Activated CD8-positive, alpha-beta memory T cell treated with anti-CD3 and anti-CD28 coated beads, Interleukin-2, amount 50 U/mL, for 24 hours (primary cell): ENCODE data around the gene ACAT2.
"Not testable (repeated sequence)": the region's sequence is repeated elsewhere in the genome, so short reads cannot be mapped to it uniquely, and the experiment has no call there.

Source experiments
- DNase-seq: peaks from one replicate; pipeline ENCODE4 v3.0.0-alpha.2; 2020; ENCODE audit errors: extremely low read depth

ACAT2 gene

DNA sequence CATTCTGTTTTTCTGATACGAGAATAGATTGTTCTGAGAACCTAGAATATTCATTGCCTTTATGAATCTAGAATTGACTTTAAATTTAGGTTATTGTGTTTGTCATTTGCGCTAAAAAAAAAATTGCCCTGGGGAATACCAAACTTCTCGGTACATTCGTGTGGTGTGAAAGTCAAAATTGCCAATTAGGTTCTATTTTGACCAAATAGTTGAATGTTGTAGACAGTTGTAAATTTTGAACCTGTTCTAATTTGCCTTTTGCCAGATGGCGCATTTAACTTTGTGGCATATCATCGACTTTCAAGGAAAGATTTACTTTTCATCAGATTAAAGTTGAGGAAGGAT, 31.5 kb upstream of the ACAT2 start:
- no peak for DNase-seq

DNA sequence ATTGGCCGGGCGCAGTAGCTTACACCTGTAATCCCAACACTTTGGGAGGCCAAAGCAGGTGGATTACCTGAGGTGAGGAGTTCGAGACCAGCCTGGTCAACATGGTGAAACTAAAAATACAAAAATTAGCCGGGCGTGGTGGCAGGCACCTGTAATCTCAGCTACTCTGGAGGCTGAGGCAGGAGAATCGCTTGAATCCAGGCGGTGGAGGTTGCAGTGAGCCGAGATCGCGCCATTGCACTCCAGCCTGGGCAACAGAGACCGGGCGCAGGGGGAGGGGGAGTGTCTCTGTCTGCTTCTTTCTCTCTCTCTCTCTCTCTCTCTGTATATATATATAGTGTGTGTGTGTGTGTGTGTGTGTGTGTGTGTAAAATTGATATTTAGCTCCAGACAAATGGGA, 29.3 kb upstream of the ACAT2 start:
- not testable (repeated sequence) for DNase-seq

GRCh38 chr6:159733395-159733794, 28.4 kb upstream of the ACAT2 start:
- not testable (repeated sequence) for DNase-seq

- DNase-seq, result no peak
Measured at GRCh38 chr6:159736908-159737307, 24.9 kb upstream of the ACAT2 start.

DNA sequence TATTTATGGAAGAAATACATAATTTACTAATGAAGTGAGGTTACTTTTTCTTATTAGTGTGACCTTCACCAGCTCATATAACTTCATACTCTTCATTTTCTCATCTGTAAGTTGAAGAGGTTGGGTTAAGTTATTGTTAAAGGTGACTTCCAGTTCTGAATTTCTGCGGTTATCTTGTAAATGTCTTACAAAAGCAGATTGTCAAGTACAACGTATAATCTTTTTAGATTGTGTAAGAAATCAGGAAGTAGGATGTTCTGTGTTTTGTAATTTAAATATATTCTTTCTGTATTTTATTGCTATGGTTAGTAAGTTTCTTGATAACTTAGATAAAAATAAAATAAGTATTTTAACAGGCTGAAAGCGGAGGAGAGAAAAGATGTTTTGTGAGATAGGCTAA, 22.5 kb upstream of the ACAT2 start:
- no peak for DNase-seq

DNA sequence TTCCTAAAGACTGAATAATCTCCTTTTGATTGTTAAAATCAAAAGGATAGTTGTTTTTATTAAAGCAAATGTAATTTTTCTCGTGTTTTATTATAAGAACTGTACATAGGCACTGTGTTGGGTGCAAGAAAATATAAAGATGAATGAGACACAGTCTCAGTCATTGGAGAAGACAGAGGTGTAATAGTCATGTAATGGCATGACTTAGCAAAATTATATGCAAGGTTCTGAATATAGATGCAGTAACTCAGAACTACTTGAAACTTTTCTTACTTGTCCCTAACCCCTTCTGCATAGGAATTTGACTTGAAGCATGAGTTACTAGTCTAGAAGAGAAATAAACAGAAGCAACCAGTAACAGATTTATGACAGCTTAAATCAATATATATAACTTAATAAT, 19.7 kb upstream of the ACAT2 start:
- no peak for DNase-seq

- DNase-seq, result no peak
Measured at GRCh38 chr6:159745081-159745480, 16.8 kb upstream of the ACAT2 start.

DNA sequence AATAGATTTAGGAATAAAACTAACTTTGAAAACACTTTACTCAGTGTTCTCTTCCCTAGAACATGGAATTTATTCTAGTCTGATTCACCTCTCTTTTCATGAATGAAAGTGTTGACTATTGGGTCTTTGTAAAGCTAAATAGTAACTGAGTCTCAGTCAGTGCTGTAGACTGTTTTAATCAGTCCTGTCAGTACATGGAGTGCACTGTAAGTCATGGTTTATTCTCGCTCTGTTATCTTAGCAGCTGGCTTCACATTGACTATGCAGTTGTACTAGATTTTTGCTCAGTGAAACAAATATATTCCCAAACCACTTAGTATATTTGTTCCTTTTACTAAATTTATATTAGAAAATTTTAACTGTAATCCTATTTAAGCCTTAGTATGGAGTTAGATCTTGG, 15.1 kb upstream of the ACAT2 start:
- no peak for DNase-seq

- DNase-seq, result not testable (repeated sequence)
Measured at GRCh38 chr6:159748127-159748526, 13.7 kb upstream of the ACAT2 start.

DNA sequence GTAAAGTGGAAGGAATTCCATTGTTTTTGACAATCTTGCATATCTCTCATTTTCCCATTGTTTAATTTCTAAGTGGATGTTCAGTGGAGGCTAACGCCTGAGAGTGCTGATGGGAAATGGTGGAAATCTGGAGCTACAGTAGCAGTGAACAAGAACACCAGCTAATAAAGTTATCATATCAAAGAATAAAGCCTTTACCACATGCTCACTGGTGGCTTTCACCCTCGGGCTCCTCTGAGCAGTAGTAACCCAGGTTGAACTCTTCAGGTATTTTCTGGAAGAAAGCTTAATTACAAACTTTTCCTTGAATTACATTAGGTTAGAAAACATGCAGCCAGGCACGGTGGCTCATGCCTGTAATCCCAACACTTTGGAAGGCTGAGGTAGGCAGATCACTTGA, 10.4 kb upstream of the ACAT2 start:
- no peak for DNase-seq

- no peak for DNase-seq
Measured at GRCh38 chr6:159753081-159753872, 8.6 kb upstream of the ACAT2 start.

- no peak for DNase-seq
Measured at GRCh38 chr6:159754401-159754800, 7.4 kb upstream of the ACAT2 start.

GRCh38 chr6:159754959-159755914, 6.6 kb upstream of the ACAT2 start:
- DNase-seq, result no peak

GRCh38 chr6:159756508-159756907, 5.3 kb upstream of the ACAT2 start:
- DNase-seq, result no peak

DNA sequence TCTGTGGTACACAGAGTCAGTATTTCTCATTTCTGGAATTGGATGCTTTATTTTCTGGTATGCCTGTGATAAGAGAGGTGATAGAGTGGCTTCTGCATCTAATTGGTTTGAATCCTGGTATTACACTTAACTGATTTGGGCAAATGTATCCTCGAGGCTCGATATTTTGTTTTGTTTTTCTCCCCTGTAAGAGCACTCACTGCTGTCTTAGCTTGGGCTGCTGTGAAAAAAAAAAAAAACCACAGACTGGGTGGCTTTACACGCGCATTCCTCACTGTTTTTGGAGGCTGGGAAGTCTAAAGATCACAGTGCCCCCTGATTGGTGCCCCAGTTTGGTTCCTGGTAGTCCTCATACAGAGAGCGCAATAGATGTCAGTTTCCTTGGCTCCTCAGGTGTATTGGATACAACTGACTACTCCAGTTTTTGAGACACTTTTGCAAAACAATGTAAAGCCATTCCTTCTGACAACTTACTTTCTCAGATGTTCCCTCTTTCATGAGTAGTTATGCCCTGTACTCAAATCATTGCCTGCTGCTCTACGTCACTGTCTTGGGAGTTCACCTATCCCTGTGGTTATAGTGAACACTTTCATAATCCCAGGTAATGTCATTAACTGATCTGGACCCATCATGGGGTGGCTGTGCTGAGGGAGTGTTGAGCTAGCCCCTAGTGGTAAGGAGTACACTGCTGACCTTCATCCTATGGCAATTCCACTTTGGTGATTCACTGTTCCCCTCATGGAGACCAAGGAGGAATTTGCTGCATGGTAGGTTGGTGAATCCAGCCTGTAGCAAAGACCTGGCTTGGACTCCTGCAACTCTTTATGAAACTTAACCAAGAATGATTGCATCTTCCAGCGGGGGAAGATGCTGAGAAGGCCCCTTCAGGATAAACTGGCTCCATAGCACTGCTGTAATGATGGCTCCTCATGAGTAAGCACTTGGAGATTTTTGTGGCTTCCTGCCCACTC, 3.5 kb upstream of the ACAT2 start:
- DNase-seq, result no peak

DNA sequence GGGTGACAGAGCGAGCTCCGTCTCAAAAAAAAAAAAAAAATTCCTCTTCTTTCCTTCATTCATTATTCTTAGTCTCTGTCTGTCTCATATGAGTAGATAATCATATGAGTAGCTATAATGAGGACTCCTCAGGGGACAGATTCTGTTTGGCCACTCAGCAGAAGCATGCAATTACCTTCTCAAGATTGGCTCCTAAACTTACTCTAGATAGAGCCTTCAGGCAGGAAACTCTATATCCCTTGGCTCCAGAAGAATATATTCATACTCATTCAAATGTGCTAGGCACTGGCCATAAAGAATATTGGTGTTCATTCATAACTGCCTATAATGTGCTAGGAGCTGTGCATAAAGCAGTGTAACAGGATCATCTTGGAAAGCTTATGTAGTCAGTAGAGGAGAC, 2.2 kb upstream of the ACAT2 start:
- no peak for DNase-seq

DNA sequence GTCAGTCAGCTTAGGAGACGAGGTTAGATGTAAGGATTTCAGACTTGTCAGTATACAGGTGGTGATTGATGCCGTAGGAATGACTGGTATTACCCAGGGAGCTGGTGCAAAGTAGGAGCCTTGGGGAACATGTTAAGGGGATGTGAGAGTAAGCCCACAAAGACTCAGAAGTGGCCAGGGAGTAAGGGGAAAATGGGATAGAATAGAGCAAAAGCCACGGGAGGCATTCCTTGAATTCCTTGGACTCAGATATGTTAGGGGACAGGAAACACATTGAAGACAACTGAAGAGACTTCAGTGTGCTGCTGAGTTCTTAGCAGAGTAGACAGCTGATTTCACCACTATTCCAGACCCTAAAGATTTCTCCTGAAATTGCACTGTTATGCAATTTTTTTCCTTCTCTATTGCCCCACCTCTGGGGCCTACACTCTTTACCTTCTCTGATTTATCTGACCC, 1.2 kb upstream of the ACAT2 start:
- no peak for DNase-seq

GRCh38 chr6:159761129-159761872, 544 bp upstream of the ACAT2 start:
- DNase-seq, result no peak

- no peak for DNase-seq
Measured at GRCh38 chr6:159762681-159763293, 942 bp downstream of the ACAT2 start.

GRCh38 chr6:159766906-159767305, 5.1 kb downstream of the ACAT2 start:
- DNase-seq, result no peak

GRCh38 chr6:159769470-159769869, 7.6 kb downstream of the ACAT2 start:
- DNase-seq, result no peak
